Epithelial cell of proximal tubule (primary cell): Measurements from ENCODE around the gene MAGI2. TPM values are rescaled to one million over a fixed set of nuclear protein-coding genes. Genes with fewer than 3 reads are reported as not detected.

ENCODE experiments used
- DNase-seq: peaks from one replicate; pipeline ENCODE4 v3.0.0-alpha.2; 2011; ENCODE audit warnings: low read depth
- H3K4me3 ChIP-seq: 2 replicates; pipeline ENCODE4 v1.5.1; 2011; ENCODE audit warnings: low read depth, mild to moderate bottlenecking, low read length
- total RNA-seq: library from RNA; depleted of rRNA; stranded (reverse); fragments of >200 nt; gene quantifications from 2 replicates; pipeline ENCODE4 v1.2.3, GENCODE V29; 2015
- TF ChIP-seq, protein P1 (sequence below): conservative IDR thresholded peaks from 2 replicates; pipeline ENCODE4 v1.5.1; 2012; ENCODE audit warnings: low read depth, mild to moderate bottlenecking, low read length

The MAGI2 gene
- total RNA-seq, 1 donor from 2014 or later, result 0.92 TPM

DNA sequence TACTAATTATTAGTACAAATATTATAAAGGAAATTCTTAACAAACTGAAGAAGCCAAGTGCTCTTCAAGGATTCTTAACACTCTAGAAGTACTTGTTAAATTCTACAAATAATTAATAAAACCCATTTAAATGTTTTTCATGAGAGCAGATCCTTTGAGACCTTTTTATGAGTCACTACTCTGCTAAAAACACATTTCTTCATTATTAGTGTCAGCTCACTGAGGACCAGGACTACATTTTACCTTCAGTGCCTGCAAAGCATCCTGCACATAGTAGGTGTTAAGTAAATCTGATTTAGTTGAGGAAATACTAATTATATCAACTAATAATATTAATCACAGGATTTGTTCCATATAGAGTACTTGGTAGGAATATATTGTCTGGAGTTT is 1381.3 kb downstream of the MAGI2 start:
- TF ChIP-seq, protein P1, sequence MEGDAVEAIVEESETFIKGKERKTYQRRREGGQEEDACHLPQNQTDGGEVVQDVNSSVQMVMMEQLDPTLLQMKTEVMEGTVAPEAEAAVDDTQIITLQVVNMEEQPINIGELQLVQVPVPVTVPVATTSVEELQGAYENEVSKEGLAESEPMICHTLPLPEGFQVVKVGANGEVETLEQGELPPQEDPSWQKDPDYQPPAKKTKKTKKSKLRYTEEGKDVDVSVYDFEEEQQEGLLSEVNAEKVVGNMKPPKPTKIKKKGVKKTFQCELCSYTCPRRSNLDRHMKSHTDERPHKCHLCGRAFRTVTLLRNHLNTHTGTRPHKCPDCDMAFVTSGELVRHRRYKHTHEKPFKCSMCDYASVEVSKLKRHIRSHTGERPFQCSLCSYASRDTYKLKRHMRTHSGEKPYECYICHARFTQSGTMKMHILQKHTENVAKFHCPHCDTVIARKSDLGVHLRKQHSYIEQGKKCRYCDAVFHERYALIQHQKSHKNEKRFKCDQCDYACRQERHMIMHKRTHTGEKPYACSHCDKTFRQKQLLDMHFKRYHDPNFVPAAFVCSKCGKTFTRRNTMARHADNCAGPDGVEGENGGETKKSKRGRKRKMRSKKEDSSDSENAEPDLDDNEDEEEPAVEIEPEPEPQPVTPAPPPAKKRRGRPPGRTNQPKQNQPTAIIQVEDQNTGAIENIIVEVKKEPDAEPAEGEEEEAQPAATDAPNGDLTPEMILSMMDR, result no peak
- no peak for DNase-seq
- H3K4me3 ChIP-seq, result no peak overlapping the region

DNA sequence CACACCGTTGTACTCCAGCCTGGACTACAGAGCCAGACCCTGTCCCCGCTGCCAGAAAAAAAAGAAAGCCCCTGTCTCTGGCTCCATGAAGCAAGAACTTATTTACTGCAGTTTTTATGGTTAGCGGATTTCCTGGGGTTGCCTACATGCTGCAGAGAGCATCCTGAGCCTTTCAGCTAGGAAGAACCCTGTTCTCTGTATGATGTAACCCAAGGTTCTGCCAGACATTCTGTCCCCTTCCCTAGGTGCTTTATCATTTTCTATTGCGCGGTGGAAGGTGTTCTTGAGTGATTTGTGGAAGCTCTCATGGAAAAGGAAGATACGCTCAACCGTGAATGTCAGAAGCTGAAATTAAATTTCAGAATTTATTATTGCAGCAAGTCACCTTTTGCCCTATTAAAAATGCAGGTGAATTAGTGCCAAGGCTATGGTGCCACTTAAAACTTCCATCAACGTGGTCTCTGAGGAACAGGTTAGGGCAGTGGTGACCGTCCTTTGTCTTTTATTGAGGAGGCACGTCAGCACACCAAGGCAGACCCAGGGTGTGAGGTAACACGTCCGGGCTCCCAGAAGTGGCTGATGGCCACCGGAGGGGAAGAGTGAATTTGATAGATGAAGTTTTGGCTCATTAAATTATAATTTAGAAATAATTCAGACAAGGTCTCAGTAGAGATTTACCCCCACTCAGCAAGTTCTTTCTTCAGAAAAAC is 1381.8 kb downstream of the MAGI2 start:
- no peak for DNase-seq
- TF ChIP-seq, protein P1, result no peak

DNA sequence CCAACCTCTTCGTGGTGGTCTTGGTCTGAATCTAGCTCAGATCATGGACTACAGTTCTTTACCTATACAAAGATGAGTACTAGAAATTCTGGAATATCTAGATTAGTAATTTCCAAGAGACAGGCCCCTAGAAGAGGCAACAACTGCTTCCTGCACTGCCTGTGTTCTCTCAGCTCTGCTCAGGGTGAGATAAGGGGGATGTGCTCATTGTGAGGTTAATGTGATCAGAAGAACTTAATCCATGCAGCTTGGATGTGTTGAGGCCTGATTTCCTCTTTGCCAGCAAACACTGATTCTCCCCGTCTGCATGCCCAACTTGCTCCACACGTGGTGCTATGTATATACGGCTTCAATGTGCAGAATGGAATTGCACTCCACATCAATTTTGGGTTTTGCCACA is 1386.9 kb downstream of the MAGI2 start:
- H3K4me3 ChIP-seq, result no peak overlapping the region
- no peak for DNase-seq
- TF ChIP-seq, protein P1, result no peak

More for the DNA sequence above, 1381.8 kb downstream of the MAGI2 start:
- H3K4me3 ChIP-seq, result no peak overlapping the region

DNA sequence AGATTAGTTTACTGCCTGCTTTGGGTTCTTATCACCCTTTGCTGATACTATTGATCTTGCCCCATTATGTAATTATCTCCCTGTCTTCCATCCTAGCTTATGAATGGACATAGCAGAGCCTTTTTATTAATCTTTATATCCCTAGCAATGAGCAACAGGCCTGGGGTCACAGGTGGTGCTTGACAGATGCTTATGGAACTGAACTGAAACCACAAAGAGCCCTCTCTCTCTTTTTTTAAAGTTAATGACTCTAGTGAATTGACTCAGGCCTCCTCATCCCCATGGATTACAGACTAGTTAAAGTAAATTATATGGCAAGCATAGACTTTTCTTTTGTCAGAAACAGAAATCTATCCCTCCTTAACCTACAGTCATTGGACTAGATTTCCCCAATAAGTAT is 1389.7 kb downstream of the MAGI2 start:
- DNase-seq, result no peak

DNA sequence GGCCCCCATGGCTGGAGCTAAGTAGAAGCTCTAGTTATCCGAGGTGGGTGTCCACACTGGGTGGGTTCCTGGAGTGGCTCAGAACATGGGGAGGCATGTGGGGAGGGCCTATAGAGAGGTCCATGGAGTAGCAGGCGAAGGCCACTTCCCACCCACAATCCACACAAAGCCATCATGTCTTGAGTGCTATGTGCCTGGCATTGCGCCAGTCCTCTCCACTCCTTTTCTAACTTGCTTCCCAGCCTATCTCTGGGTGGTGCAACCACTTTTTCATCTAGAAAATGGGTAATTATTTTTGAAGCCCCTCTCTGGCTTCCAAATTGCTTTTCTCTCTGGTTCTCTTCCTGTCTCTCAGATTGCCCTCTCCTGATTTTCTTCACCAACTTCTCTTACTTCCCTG is 1391.3 kb downstream of the MAGI2 start:
- DNase-seq, result no peak
- TF ChIP-seq, protein P1, result no peak

More for the DNA sequence above, 1389.7 kb downstream of the MAGI2 start:
- H3K4me3 ChIP-seq, result no peak overlapping the region
- TF ChIP-seq, protein P1, result no peak

DNA sequence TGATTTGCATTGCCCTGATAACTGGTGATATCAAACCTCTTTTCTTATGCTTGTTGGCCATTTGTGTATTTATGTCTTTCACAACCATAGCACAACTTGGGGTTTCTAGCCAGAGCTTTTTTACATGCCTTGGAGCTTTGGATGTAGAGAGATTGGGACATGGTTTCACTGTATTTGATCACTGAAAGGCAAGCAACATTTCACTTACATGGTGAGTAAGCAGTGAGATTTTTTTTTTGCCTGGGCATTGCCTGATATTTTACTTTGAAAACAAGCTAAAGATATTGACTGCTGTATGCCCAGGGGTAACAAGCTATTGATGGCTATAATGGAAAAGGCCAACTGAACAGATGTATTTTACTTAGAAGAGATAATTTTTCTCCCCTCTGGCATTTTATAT is 1395.9 kb downstream of the MAGI2 start:
- H3K4me3 ChIP-seq, result no peak overlapping the region
- no peak for DNase-seq
- TF ChIP-seq, protein P1, result no peak

More for the DNA sequence above, 1391.3 kb downstream of the MAGI2 start:
- H3K4me3 ChIP-seq, result no peak overlapping the region

DNA sequence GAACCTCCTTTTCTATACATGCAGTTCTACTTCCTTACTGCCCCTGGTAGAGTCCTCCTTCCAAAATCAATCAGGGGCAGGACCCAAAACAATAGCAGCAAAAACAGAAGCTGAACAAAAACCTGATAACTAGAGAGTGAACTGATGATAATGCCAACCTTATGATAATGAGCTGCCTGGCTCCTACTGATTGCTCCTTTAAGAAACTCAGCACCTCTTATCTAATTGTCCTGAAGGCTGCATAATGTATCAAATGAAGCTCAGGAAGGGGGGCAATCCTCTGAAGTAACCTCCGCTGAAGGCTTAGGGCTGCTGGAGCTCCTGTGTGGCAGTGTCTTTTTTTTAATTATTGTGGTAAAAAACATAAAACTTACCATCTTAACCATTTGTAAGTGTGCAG is 1397.9 kb downstream of the MAGI2 start:
- no peak for DNase-seq
- TF ChIP-seq, protein P1, result no peak
- H3K4me3 ChIP-seq, result no peak overlapping the region
